H54 (cell line): Measurements from ENCODE around the gene ZNF442.
A peak's percentile ranks its signal among the peaks of the same experiment; 100 is the strongest.
"Not testable (repeated sequence)": the region's sequence is repeated elsewhere in the genome, so short reads cannot be mapped to it uniquely, and the experiment has no call there.

Experiments
- DNase-seq: peaks from one replicate; pipeline ENCODE4 v3.0.0; 2011; ENCODE audit warnings: low spot score, mixed read lengths; ENCODE audit not compliant: insufficient read length
- FAIRE-seq: peaks from 3 replicates; lab custom pipeline; 2011; peaks lifted over from hg19 to GRCh38; lab: Jason Lieb, UNC
- POLR2A ChIP-seq: IDR thresholded peaks from 2 replicates; pipeline ENCODE4 v1.6.1; 2011; ENCODE audit warnings: low read depth, mild to moderate bottlenecking, low read length

ZNF442 gene

GRCh38 chr19:12350890-12351197 lies 14.6 kb downstream of the ZNF442 start:
- DNase-seq: no peak
- FAIRE-seq: no peak
- TF ChIP-seq POLR2A: no peak

GRCh38 chr19:12350185-12350889 lies 15.1 kb downstream of the ZNF442 start:
- no peak for TF ChIP-seq POLR2A
- FAIRE-seq (no peak), DNase-seq (no peak)

GRCh38 chr19:12346896-12347295 lies 18.6 kb downstream of the ZNF442 start:
- DNase-seq (no peak), FAIRE-seq (no peak)
- TF ChIP-seq POLR2A: no peak

GRCh38 chr19:12345197-12345596 lies 20.3 kb downstream of the ZNF442 start:
- DNase-seq: no peak
- no peak for TF ChIP-seq POLR2A
- FAIRE-seq: no peak

- FAIRE-seq: peak; percentile 96
- TF ChIP-seq POLR2A: peak; percentile 76
- DNase-seq: peak; percentile 90
Observed at GRCh38 chr19:12333162-12334159, 32.0 kb downstream of the ZNF442 start, which contains the start of gene ZNF563. Gene ZNF563 (minus strand): TSS chr19:12333633. CDS start chr19:12333482, 151 bp downstream.

- DNase-seq (no peak), FAIRE-seq (no peak)
Observed at GRCh38 chr19:12331211-12331941, 34.1 kb downstream of the ZNF442 start.

GRCh38 chr19:12330340-12330739 lies 35.1 kb downstream of the ZNF442 start:
- DNase-seq: no peak
- TF ChIP-seq POLR2A: no peak
- no peak for FAIRE-seq

More at GRCh38 chr19:12331211-12331941, 34.1 kb downstream of the ZNF442 start:
- TF ChIP-seq POLR2A: no peak

- DNase-seq: no peak
- no peak for TF ChIP-seq POLR2A
- FAIRE-seq: no peak
Observed at GRCh38 chr19:12325690-12326089, 39.8 kb downstream of the ZNF442 start.

- TF ChIP-seq POLR2A: no peak
- no peak for DNase-seq
- FAIRE-seq: no peak
Observed at GRCh38 chr19:12318782-12319413, 46.6 kb downstream of the ZNF442 start.

- no peak for TF ChIP-seq POLR2A
- no peak for DNase-seq
- FAIRE-seq: no peak
Observed at GRCh38 chr19:12314553-12314952, 50.9 kb downstream of the ZNF442 start.

- DNase-seq, FAIRE-seq: not testable (repeated sequence)
Observed at GRCh38 chr19:12308891-12309290, 56.6 kb downstream of the ZNF442 start.
